Measurements from ENCODE around the gene EEF1G. TPM values are rescaled to one million over a fixed set of nuclear protein-coding genes. Genes with fewer than 3 reads are reported as not detected.

EEF1G gene
- total and polyA plus RNA-seq, 9 of the 15 experiments (the other 6 are each of a cell fraction or from before 2014, with no cell fraction given): 985 to 2,349 (median 2,035) TPM

GRCh38 chr11:62573592-62574362, at the start of gene EEF1G (continued):
- TF ChIP-seq MNT (conservative IDR thresholded peaks at IDR 0.05): peak; percentile 56 to 62
- no peak for TF ChIP-seq MEF2A (IDR thresholded peaks at IDR 0.05; ENCODE audit: control insufficient read depth, low read depth, low read length)
- no peak for TF ChIP-seq FIP1L1 (IDR thresholded peaks at IDR 0.05; ENCODE audit: low read depth, low read length, poor library complexity, severe bottlenecking)
- TF ChIP-seq E2F3 (CRISPR knock-in tag; IDR thresholded peaks at IDR 0.05): 0 out of 2 replicates have a peak, but pooled peaks have one; percentile 18
- TF ChIP-seq, protein P1, sequence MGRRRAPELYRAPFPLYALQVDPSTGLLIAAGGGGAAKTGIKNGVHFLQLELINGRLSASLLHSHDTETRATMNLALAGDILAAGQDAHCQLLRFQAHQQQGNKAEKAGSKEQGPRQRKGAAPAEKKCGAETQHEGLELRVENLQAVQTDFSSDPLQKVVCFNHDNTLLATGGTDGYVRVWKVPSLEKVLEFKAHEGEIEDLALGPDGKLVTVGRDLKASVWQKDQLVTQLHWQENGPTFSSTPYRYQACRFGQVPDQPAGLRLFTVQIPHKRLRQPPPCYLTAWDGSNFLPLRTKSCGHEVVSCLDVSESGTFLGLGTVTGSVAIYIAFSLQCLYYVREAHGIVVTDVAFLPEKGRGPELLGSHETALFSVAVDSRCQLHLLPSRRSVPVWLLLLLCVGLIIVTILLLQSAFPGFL (CRISPR knock-in tag; IDR thresholded peaks at IDR 0.05): no peak
- peak; percentile 97 for TF ChIP-seq TAF1 (IDR thresholded peaks at IDR 0.05; ENCODE audit: control insufficient read depth, extremely low read depth, insufficient read depth, low read length, severe bottlenecking)
- no peak for TF ChIP-seq ILK (tag; IDR thresholded peaks at IDR 0.05; ENCODE audit: borderline replicate concordance, low read depth)
- TF ChIP-seq ZNF143 (CRISPR knock-in tag; IDR thresholded peaks at IDR 0.05): no peak
- TF ChIP-seq HMG20B (CRISPR knock-in tag; IDR thresholded peaks at IDR 0.05): no peak
- TF ChIP-seq ILF3 (IDR thresholded peaks at IDR 0.05; ENCODE audit: borderline replicate concordance): no peak
- TF ChIP-seq PCBP2 (IDR thresholded peaks at IDR 0.05; ENCODE audit: low read depth, low read length, poor library complexity, severe bottlenecking): no peak
- TF ChIP-seq ARID3B (CRISPR knock-in tag; IDR thresholded peaks at IDR 0.05; ENCODE audit: borderline replicate concordance): no peak
- peak; percentile 30; the same call in 1 of the 2 replicates for TF ChIP-seq ZNF316 (IDR thresholded peaks at IDR 0.05)
- peak; percentile 82 for TF ChIP-seq MYC (IDR thresholded peaks at IDR 0.05; ENCODE audit: low read depth, low read length)
- no peak for TF ChIP-seq MYC (CRISPR knock-in tag; IDR thresholded peaks at IDR 0.05; ENCODE audit: borderline replicate concordance, low read depth)
- peak; percentile 55; the same call in 1 of the 2 replicates for TF ChIP-seq ZBTB17 (CRISPR knock-in tag; IDR thresholded peaks at IDR 0.05)
- no peak for TF ChIP-seq MYNN (IDR thresholded peaks at IDR 0.05)
- TF ChIP-seq MYNN (CRISPR knock-in tag; IDR thresholded peaks at IDR 0.05): no peak
- TF ChIP-seq ZNF445 (CRISPR knock-in tag; IDR thresholded peaks at IDR 0.05; ENCODE audit: low read depth): no peak
- TF ChIP-seq MAFK (IDR thresholded peaks at IDR 0.05; ENCODE audit: low read length): no peak
- TF ChIP-seq, protein P2, sequence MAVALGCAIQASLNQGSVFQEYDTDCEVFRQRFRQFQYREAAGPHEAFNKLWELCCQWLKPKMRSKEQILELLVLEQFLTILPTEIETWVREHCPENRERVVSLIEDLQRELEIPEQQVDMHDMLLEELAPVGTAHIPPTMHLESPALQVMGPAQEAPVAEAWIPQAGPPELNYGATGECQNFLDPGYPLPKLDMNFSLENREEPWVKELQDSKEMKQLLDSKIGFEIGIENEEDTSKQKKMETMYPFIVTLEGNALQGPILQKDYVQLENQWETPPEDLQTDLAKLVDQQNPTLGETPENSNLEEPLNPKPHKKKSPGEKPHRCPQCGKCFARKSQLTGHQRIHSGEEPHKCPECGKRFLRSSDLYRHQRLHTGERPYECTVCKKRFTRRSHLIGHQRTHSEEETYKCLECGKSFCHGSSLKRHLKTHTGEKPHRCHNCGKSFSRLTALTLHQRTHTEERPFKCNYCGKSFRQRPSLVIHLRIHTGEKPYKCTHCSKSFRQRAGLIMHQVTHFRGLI (CRISPR knock-in tag; IDR thresholded peaks at IDR 0.05): no peak
- TF ChIP-seq EGR1 (conservative IDR thresholded peaks at IDR 0.05): peak; percentile 25
- TF ChIP-seq, protein P3, sequence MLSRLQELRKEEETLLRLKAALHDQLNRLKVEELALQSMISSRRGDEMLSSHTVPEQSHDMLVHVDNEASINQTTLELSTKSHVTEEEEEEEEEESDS (CRISPR knock-in tag; IDR thresholded peaks at IDR 0.05): no peak

Data from K562 (cell line).